GM12873 (cell line): ENCODE results near the gene ANAPC4.

Source experiments
- TF ChIP-seq, protein P1 (sequence below): IDR thresholded peaks from 2 replicates; pipeline ENCODE4 v1.5.1; 2012; ENCODE audit warnings: low read depth, mild to moderate bottlenecking, moderate library complexity, low read length, control low read depth; ENCODE audit not compliant: insufficient read depth; ENCODE audit errors: missing control alignments

ANAPC4 gene

DNA sequence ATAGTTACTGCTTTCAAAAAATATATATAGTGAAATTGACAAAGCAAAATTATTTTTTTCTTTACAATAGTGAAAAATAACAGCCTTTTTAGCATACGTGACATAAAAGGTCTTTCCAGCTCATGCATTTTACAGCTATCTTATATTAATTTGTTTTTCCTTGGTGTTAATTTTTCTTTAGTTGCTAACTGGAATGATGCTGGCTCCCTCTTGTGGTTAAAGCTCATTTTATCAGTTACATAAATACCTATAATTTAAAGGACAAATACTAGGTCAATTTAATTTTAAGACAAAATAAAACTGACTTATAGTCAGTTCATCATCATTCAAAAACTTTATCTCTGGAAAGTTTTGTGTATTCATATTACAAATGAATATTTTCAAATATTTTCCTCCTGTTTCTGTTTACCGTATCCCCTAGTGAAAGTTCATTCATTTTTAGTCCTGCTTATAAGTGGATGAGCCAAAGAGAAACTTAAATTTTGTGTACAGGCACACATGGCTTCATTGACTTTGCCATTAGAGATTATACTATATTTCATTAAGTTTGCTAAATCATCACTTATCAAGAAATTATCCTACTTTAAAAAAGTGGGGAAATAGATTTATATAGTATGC, 9.9 kb upstream of the ANAPC4 start:
- TF ChIP-seq, protein P1, sequence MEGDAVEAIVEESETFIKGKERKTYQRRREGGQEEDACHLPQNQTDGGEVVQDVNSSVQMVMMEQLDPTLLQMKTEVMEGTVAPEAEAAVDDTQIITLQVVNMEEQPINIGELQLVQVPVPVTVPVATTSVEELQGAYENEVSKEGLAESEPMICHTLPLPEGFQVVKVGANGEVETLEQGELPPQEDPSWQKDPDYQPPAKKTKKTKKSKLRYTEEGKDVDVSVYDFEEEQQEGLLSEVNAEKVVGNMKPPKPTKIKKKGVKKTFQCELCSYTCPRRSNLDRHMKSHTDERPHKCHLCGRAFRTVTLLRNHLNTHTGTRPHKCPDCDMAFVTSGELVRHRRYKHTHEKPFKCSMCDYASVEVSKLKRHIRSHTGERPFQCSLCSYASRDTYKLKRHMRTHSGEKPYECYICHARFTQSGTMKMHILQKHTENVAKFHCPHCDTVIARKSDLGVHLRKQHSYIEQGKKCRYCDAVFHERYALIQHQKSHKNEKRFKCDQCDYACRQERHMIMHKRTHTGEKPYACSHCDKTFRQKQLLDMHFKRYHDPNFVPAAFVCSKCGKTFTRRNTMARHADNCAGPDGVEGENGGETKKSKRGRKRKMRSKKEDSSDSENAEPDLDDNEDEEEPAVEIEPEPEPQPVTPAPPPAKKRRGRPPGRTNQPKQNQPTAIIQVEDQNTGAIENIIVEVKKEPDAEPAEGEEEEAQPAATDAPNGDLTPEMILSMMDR: peak; percentile 46

DNA sequence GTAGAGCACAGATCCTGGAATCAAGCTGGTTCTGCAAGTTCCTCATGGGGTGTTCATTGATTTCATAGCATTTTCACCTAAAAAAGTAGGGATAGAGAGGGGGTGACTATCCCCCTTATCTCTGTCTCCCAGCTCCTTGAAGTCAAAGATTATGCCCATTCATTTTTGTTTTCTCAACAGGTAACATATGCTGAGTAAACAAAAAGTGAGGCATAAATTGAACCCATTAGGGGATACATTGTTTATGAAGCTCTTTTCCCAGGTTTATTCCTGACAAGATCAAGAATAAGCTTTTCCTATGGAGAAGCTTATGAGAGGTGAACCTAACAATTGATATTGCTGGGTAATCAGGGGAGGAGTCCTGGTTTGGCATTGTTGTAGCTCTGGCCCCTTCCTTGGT, 9.2 kb upstream of the ANAPC4 start:
- TF ChIP-seq, protein P1: no peak

DNA sequence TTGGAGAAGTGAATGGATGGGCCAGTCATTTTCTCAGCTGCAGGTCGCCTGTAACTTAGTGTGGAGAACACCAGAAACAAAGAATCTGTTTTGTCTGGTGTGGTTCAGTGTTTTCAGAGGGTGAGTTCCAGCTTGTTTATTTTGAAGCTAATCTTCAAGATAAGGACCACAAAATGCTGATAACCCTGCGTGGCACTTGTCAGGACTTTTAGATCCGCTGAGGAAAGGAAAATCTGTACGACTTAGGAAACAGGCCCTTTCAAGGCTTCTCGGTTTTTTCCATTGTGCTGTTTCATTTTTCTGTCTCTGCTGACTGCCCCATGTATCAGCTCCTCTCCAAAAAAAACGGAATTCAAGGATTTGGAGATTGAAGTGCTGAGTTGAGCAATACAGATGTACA, 8.7 kb upstream of the ANAPC4 start:
- TF ChIP-seq, protein P1: no peak

DNA sequence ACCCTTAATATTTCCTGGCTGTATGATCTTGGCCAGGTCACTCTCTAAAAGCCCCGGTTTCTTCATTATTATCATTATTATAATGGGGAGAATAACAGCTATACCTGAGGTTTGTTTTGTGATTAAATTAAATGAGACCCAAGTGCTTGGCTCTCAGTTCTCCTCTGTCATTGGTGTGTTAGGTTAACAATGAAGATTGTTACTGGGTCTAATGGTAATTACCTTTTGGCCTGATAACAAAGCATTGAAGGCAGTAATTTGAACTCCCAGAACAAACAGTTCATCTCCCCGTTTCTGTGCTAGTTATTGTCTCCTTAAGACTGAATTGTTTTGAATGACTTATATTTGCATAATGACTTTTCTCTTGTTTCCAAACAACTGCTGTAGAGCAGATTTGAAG, 6.8 kb upstream of the ANAPC4 start:
- TF ChIP-seq, protein P1: no peak

DNA sequence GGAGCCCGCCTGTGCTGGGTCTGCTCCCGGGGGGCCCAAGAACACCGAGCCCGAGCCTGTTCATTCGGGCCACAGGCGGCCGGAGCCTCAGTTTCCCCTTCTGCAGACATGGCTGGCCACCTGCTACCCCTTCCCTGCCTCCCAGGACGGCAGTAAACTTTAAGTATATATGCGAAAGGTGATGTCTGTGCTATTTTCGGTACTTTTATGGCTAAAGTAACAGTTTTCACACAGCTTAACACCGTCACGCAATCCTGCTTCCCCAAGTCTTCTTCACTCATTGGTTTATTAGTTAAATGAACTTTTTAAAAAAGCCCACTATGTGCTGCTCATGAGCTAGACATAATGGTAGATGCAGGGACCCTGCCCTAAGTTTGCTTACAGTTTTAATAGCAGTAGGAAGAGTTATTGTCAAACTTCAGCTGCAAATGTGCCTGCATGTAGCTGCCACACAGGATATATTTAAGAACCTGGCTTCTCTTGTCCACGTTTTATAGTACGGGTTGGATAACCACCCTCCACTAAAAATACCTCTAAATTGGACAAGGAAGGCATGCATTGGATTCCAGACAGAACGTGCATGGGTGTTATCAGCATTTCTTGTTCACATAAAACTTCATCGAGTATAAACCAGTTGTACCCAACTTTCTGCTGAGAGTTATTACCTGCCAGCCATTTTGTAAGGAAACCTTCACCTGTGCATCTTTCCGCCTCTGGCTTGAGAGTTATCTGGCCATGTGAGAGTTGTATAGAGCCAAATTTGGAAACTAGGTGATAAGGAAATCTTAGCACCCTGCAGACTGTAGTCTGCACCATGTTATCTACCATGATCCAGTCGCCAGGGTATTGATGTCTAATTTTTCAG, 741 bp downstream of the ANAPC4 start:
- TF ChIP-seq, protein P1: no peak

DNA sequence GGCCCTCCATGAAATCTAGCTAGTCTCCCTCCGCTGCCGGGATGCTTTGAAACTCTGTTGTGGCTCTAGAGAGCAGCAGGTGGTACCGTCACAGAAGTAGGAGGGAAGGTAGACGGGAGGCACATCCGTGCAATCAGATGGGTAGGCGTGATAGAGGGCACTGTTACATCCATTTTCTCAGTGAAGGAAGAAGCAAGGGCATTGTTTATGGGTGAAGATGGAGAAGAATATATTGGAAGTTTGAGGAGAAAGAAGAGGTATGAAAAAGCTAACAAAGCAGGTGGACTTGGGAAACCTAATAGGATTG, 1.3 kb downstream of the ANAPC4 start:
- TF ChIP-seq, protein P1: no peak

DNA sequence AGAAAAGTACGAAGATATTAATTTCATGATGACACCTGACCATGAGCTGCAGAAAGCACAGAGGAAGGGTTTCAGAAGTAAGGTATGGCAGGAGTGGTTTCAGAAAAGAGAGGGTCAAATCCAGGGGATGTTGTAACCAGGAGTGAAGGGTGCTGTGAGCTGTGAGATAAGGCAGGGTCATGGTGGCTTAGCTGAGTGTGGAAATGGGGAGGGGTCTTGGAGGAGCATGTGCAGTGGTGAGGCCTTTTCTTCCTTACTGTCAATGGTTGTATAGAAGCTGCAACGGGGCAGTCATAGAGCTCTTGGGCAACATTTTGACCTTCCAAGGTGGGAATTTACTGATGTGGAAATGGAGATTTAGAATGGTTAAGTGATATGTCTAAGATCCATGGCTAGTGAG, 2.5 kb downstream of the ANAPC4 start:
- TF ChIP-seq, protein P1: no peak
